ENCODE data around the gene FAM219A.

FAM219A gene

GRCh38 chr9:34458013-34458958, at the start of gene FAM219A, which contains the start of gene DNAI1:
Gene FAM219A, minus strand, starts transcription at chr9:34458570. Its CDS starts 307 bp downstream, at chr9:34458263.
Gene DNAI1, plus strand, starts transcription at chr9:34458805. Its CDS starts 201 bp downstream, at chr9:34459006.
- DNase-seq (ENCODE audit: low read depth), result peak; percentile 99

- no peak for DNase-seq (ENCODE audit: low read depth)
Measured at GRCh38 chr9:34507966-34508365, 49.6 kb upstream of the FAM219A start.

GRCh38 chr9:34507556-34507955, 49.2 kb upstream of the FAM219A start:
- no peak for DNase-seq (ENCODE audit: low read depth)

GRCh38 chr9:34506623-34507022, 48.3 kb upstream of the FAM219A start:
- DNase-seq (ENCODE audit: low read depth), result no peak

- no peak for DNase-seq (ENCODE audit: low read depth)
Measured at GRCh38 chr9:34505370-34506120, 47.2 kb upstream of the FAM219A start.

- DNase-seq (ENCODE audit: low read depth), result no peak
Measured at GRCh38 chr9:34503406-34503805, 45.0 kb upstream of the FAM219A start.

GRCh38 chr9:34502891-34503290, 44.5 kb upstream of the FAM219A start:
- no peak for DNase-seq (ENCODE audit: low read depth)

- DNase-seq (ENCODE audit: low read depth), result no peak
Measured at GRCh38 chr9:34502471-34502870, 44.1 kb upstream of the FAM219A start.

- DNase-seq (ENCODE audit: low read depth), result no peak
Measured at GRCh38 chr9:34501889-34502425, 43.6 kb upstream of the FAM219A start.

GRCh38 chr9:34501372-34501771, 43.0 kb upstream of the FAM219A start:
- DNase-seq (ENCODE audit: low read depth), result no peak

GRCh38 chr9:34500623-34501267, 42.4 kb upstream of the FAM219A start:
- DNase-seq (ENCODE audit: low read depth), result peak; percentile 76

GRCh38 chr9:34499076-34499475, 40.7 kb upstream of the FAM219A start:
- DNase-seq (ENCODE audit: low read depth), result no peak

GRCh38 chr9:34498553-34498952, 40.2 kb upstream of the FAM219A start:
- DNase-seq (ENCODE audit: low read depth), result no peak

- no peak for DNase-seq (ENCODE audit: low read depth)
Measured at GRCh38 chr9:34496149-34496712, 37.9 kb upstream of the FAM219A start.

GRCh38 chr9:34493972-34494535, 35.7 kb upstream of the FAM219A start:
- no peak for DNase-seq (ENCODE audit: low read depth)

GRCh38 chr9:34492051-34492450, 33.7 kb upstream of the FAM219A start:
- no peak for DNase-seq (ENCODE audit: low read depth)

GRCh38 chr9:34491596-34491995, 33.2 kb upstream of the FAM219A start:
- no peak for DNase-seq (ENCODE audit: low read depth)

GRCh38 chr9:34490760-34491159, 32.4 kb upstream of the FAM219A start:
- no peak for DNase-seq (ENCODE audit: low read depth)

GRCh38 chr9:34490360-34490759, 32.0 kb upstream of the FAM219A start:
- DNase-seq (ENCODE audit: low read depth), result no peak

- DNase-seq (ENCODE audit: low read depth), result no peak
Measured at GRCh38 chr9:34486572-34486971, 28.2 kb upstream of the FAM219A start.

- no peak for DNase-seq (ENCODE audit: low read depth)
Measured at GRCh38 chr9:34485822-34486221, 27.5 kb upstream of the FAM219A start.

All from activated T-cell treated with anti-CD3 and anti-CD28 coated beads for 48 hours (primary cell).